ENCODE measurements around the gene PDLIM4.

PDLIM4 gene

DNA sequence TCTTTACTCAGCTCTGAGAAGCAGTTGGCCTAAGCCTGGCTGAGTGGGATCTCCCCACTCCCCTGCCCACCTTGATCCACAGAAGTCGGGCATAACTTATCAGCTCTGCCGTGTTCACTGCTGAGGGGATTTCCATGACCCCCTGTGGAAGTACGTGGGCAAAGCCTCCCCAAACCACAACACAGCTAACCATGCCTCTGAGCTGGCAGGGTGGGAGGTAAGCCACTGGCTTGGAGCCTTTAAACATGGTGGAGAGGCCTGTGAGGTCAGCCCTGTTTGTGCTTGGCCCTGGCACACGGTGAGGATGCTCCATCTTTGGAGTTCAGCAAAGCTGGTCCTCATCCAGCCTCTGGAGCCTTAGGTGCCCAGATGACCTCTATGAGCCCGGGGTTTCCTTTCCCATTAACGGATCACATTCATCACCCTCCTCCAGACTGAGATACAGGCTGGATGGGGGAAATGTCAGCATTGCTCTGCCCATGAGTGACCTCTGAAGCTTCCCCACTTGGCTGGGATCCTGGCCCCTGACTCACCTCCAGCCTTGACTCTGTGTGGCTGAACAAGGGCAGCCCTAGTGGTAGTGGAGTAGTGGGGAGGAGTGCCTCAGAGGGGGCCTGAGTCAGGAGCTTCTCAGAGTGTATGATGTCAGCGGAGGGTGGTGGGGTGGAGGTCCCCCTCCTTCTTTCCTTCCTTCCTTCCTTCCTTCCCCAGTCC is 6.2 kb downstream of the PDLIM4 start:
- DNase-seq (ENCODE audit: low spot score in 2 of 2) (no peak), ATAC-seq (ENCODE audit: low read depth) (peak; percentile 34)
- H3K4me3 Mint-ChIP-seq = no peak overlapping the region
- H3K27me3 Mint-ChIP-seq = peaks cover 2% of the 10 kb centered on the region
- H3K9me3 Mint-ChIP-seq = no peaks in the 10 kb centered on the region
- H3K4me1 Mint-ChIP-seq = no peaks in the 10 kb centered on the region
- H3K27ac Mint-ChIP-seq = no peak overlapping the region
- H3K36me3 Mint-ChIP-seq = no peaks in the 10 kb centered on the region

- H3K4me1 Mint-ChIP-seq = no peaks in the 10 kb centered on the region
- H3K36me3 Mint-ChIP-seq = no peaks in the 10 kb centered on the region
- H3K9me3 Mint-ChIP-seq = no peaks in the 10 kb centered on the region
- ATAC-seq (ENCODE audit: low read depth) (no peak), DNase-seq (ENCODE audit: low spot score in 2 of 2) (no peak)
- H3K4me3 Mint-ChIP-seq = no peak overlapping the region
- peaks cover 2% of the 10 kb centered on the region for H3K27me3 Mint-ChIP-seq
- no peak overlapping the region for H3K27ac Mint-ChIP-seq
These were observed 7.2 kb downstream of the PDLIM4 start for GRCh38 chr5:132264546-132265335.

- Mint-ChIP-seq H3K36me3 (no peaks in the 10 kb centered on the region), H3K27ac (no peak overlapping the region), H3K4me1 (no peaks in the 10 kb centered on the region), H3K4me3 (no peak overlapping the region), H3K9me3 (no peaks in the 10 kb centered on the region), H3K27me3 (peaks cover under 1% of the 10 kb centered on the region)
- ATAC-seq (ENCODE audit: low read depth) (no peak), DNase-seq (ENCODE audit: low spot score in 2 of 2) (no peak)
These were observed 8.0 kb downstream of the PDLIM4 start for GRCh38 chr5:132265336-132266030.

GRCh38 chr5:132266031-132266835 is 8.7 kb downstream of the PDLIM4 start:
- Mint-ChIP-seq H3K4me1 (peaks cover 4% of the 10 kb centered on the region), H3K36me3 (no peaks in the 10 kb centered on the region), H3K27ac (no peak overlapping the region), H3K4me3 (no peak overlapping the region), H3K27me3 (no peaks in the 10 kb centered on the region), H3K9me3 (no peaks in the 10 kb centered on the region)
- ATAC-seq (ENCODE audit: low read depth) (no peak), DNase-seq (ENCODE audit: low spot score in 2 of 2) (no peak)

- ATAC-seq (ENCODE audit: low read depth) (no peak), DNase-seq (ENCODE audit: low spot score in 2 of 2) (no peak)
- no peaks in the 10 kb centered on the region for H3K9me3 Mint-ChIP-seq
- H3K4me3 Mint-ChIP-seq = no peak overlapping the region
- no peak overlapping the region for H3K27ac Mint-ChIP-seq
- peaks cover 4% of the 10 kb centered on the region for H3K4me1 Mint-ChIP-seq
- H3K27me3 Mint-ChIP-seq = no peaks in the 10 kb centered on the region
- no peaks in the 10 kb centered on the region for H3K36me3 Mint-ChIP-seq
These were observed 9.3 kb downstream of the PDLIM4 start for GRCh38 chr5:132266836-132267160.

DNA sequence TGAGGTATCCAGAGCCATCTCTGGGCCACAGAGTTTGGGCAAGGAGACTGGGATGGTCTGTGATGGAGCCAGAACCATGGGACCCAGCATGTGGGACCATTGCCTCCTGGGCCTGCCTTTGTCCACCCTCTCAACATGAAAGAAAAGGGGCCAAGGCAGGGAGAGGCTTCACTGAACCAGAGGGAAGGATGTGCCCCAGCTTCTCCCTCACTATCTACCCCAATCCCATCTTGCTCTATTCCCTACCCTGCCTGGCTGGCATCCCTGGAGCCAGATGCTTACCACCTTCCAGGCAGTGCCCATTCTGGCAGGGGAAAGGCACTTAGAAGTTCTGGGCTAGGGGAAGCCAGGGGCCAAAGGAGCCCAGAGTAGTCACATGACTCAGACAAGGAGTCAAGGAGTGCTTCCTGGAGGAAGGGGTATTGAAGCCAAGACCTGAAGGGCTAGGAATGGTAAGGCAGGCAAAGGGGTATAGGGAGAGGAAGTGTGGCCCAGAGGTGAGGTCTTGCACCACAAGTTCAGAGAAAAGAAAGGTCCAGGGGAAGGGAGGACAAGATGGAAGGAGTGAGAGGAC is 9.8 kb downstream of the PDLIM4 start:
- no peaks in the 10 kb centered on the region for H3K36me3 Mint-ChIP-seq
- no peak overlapping the region for H3K4me3 Mint-ChIP-seq
- DNase-seq (ENCODE audit: low spot score in 2 of 2) = no peak
- no peaks in the 10 kb centered on the region for H3K9me3 Mint-ChIP-seq
- peaks cover 6% of the 10 kb centered on the region for H3K4me1 Mint-ChIP-seq
- H3K27ac Mint-ChIP-seq = no peak overlapping the region
- ATAC-seq (ENCODE audit: low read depth) = no peak
- H3K27me3 Mint-ChIP-seq = peaks cover 2% of the 10 kb centered on the region

DNA sequence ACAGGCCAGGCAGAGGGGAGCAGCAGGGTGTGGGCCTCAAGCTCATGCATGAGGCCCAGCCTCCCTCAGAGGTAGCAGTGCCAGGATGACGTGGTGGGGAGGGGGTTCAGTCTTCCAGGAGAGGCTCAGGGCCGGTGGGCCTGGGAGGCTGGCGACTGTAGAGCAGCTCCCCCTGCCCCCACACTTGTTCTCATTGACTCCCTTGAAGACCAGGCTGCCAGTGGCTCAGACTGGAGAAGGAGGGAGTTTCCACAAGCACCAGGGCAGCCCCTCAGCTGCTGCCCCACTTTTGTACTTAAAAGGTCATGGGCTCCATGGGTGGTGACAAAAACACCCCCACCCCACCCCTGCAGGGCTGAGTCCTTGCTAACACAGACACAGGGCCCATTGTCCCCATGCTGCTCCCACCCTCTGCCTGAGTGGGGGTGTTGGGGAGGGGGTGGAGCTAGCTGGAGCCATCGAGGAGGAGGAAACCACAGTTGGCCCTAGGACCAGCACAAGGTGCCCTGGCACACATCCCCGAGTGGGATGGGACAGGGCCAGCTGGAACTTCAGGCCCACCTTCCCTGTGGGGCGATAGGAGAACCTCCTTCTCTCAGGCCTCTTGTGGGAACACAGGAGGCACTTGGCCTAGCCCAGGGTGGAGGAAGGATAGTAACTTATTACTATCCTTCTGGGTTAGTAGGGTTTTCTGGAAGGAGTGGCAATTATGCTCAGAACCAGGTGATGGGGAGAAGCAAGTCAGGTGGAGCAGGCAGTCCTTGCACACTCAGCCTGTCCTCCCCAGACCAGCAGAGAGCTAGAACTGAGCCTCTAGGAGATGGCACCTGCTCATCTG is 10.7 kb downstream of the PDLIM4 start:
- Mint-ChIP-seq H3K36me3 (no peaks in the 10 kb centered on the region), H3K4me1 (peaks cover 10% of the 10 kb centered on the region), H3K27me3 (peaks cover 6% of the 10 kb centered on the region), H3K27ac (no peak overlapping the region), H3K4me3 (no peak overlapping the region), H3K9me3 (no peaks in the 10 kb centered on the region)
- ATAC-seq (ENCODE audit: low read depth) (no peak), DNase-seq (ENCODE audit: low spot score in 2 of 2) (no peak)

DNA sequence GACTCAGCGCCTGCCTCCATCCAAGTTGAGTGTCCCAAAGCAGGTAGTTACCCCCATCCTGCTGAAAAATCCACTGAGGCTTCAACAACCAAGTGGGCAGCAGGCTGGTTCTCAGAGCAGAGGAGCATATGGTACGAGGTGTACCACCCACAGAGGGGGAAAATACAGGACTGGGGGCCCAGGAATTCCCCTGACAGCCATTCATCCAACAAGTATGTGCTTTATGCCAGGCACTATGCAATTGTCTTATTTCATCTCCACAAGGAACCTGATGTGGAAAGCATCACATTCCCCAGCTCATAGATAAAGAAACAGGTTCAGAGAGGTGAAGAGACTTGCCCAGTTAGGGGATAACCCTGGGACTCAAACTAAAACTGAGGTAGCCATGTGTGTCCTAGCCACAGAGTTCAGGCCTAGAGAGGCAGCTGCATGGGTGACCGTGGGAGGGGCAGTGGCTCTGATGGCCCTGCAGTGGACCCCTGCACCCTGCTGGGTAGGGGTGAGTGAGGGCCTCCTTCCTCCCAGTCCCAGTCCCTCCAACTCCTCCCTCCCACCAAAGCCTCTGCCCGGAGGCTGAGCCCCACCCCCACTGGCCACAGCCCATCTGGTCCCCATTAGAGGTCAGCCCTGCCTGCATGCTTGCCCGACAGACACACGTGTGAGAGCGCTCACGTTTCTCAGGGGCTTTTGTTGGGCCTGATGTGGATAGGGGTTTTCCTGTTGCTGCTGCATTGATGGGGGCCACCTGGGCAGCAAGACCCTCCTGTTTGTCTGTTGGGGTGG is 11.5 kb downstream of the PDLIM4 start:
- ATAC-seq (ENCODE audit: low read depth) = no peak
- no peak for DNase-seq (ENCODE audit: low spot score in 2 of 2)
- H3K36me3 Mint-ChIP-seq = no peaks in the 10 kb centered on the region
- H3K27me3 Mint-ChIP-seq = peaks cover 11% of the 10 kb centered on the region
- no peak overlapping the region for H3K27ac Mint-ChIP-seq
- no peaks in the 10 kb centered on the region for H3K9me3 Mint-ChIP-seq
- no peak overlapping the region for H3K4me3 Mint-ChIP-seq
- peaks cover 10% of the 10 kb centered on the region for H3K4me1 Mint-ChIP-seq

DNA sequence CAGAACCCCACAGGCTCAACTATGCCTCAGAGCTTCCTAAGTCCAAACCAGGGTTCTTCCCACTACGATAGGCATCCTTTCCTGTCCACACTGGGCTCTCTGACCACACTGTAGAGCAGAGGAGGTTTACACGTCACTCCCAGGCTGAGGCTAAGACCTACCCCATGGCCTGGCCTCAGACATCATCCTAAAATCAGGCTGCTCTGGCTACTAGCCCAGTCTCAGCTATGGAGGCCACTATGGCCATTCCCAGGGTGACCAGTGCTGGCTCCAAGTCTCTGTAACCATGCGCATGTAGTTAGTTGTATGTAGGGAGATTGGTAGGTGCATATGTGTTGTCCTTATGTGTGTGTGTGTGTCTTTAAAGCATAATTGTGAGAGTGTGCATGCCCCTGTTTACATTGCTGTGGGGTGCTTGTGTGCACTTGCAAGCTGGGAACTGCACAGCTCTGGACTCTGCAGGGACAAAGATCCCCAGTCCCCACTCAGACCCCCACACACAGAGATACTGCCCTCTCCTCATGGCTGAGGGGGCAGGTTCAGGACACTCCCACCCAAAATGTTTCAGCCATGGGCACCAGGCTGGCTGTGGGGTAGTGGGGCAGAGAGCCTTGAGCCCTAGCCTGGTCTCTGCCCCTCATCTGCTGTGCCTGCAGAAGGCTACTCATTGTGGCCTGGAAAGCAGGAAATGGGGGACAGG is 12.3 kb downstream of the PDLIM4 start:
- no peak for DNase-seq (ENCODE audit: low spot score in 2 of 2)
- Mint-ChIP-seq H3K4me3 (no peak overlapping the region), H3K27me3 (peaks cover 13% of the 10 kb centered on the region), H3K4me1 (peaks cover 10% of the 10 kb centered on the region), H3K9me3 (no peaks in the 10 kb centered on the region), H3K27ac (no peak overlapping the region), H3K36me3 (no peaks in the 10 kb centered on the region)
- no peak for ATAC-seq (ENCODE audit: low read depth)

GRCh38 chr5:132270335-132270665 is 12.8 kb downstream of the PDLIM4 start:
- no peak for ATAC-seq (ENCODE audit: low read depth)
- no peak overlapping the region for H3K4me3 Mint-ChIP-seq
- H3K4me1 Mint-ChIP-seq = peaks cover 10% of the 10 kb centered on the region
- no peak overlapping the region for H3K27ac Mint-ChIP-seq
- H3K27me3 Mint-ChIP-seq = peaks cover 14% of the 10 kb centered on the region
- H3K36me3 Mint-ChIP-seq = no peaks in the 10 kb centered on the region
- H3K9me3 Mint-ChIP-seq = no peaks in the 10 kb centered on the region
- DNase-seq (ENCODE audit: low spot score in 2 of 2) = no peak

DNA sequence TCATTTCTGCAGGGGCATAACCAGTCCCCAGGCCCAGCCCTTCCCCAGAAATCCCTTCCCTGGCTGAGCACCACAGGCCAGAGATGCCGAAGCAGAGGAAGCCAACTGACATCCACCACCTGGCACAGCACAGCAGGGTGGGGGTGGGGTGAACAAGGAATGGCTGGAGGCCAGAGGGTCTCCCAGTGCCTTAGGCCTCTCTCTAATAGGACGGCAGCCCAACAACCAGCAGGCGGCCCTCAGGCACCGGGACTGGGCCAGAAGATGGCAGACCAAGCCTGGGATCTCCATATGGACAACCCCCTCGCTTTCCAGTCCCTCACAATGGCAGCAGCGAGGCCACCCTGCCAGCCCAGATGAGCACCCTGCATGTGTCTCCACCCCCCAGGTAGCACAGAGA is 13.2 kb downstream of the PDLIM4 start:
- Mint-ChIP-seq H3K27ac (no peak overlapping the region), H3K27me3 (peaks cover 18% of the 10 kb centered on the region), H3K4me3 (no peak overlapping the region), H3K9me3 (no peaks in the 10 kb centered on the region), H3K4me1 (peaks cover 10% of the 10 kb centered on the region), H3K36me3 (no peaks in the 10 kb centered on the region)
- DNase-seq (ENCODE audit: low spot score in 2 of 2) (no peak), ATAC-seq (ENCODE audit: low read depth) (no peak)
